GM10248 (cell line): ENCODE results near the gene KCNK5.

Experiments
- CTCF ChIA-PET: fragments of 300-600 bp; sonication (Branson Sonifier 250); formaldehyde crosslinking; extraction: SDS; loops from one replicate; lab custom pipeline; 2021; ENCODE audit warnings: antibody characterized with exemption; lab: Yijun Ruan, JAX
- POLR2A ChIA-PET: fragments of 350-650 bp; sonication (Branson Sonifier 250); formaldehyde crosslinking; extraction: SDS; loops from one replicate; lab custom pipeline; 2020; ENCODE audit warnings: antibody characterized with exemption; lab: Yijun Ruan, JAX
- DNase-seq: peaks from one replicate; pipeline ENCODE4 v3.0.0; 2012; ENCODE audit errors: extremely low spot score
- TF ChIP-seq, protein P1 (sequence below): IDR thresholded peaks from 2 replicates; pipeline ENCODE4 v1.5.1; 2012; ENCODE audit warnings: mild to moderate bottlenecking, low read depth; ENCODE audit errors: extremely low read depth, missing control alignments, control extremely low read depth

KCNK5 gene

DNA sequence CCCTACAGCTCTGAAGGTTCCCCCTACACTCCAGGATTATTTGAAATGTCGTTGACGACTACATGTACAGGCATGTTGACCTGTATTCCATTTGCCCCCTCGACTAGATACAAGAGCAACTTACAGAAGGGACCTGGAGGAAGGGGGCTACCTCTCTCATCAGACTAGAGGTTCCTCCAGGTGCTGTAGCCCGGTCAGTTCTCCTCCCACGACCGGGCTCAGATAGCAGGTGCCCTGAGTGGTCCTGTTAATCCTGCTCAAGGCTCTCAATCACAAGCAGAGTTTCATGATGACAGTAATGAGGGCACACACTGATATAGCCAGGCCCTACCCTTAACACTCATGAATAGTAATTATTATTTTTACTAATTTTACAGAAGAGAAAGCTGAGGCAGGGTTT lies 36.5 kb downstream of the KCNK5 start:
- TF ChIP-seq, protein P1, sequence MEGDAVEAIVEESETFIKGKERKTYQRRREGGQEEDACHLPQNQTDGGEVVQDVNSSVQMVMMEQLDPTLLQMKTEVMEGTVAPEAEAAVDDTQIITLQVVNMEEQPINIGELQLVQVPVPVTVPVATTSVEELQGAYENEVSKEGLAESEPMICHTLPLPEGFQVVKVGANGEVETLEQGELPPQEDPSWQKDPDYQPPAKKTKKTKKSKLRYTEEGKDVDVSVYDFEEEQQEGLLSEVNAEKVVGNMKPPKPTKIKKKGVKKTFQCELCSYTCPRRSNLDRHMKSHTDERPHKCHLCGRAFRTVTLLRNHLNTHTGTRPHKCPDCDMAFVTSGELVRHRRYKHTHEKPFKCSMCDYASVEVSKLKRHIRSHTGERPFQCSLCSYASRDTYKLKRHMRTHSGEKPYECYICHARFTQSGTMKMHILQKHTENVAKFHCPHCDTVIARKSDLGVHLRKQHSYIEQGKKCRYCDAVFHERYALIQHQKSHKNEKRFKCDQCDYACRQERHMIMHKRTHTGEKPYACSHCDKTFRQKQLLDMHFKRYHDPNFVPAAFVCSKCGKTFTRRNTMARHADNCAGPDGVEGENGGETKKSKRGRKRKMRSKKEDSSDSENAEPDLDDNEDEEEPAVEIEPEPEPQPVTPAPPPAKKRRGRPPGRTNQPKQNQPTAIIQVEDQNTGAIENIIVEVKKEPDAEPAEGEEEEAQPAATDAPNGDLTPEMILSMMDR, result no peak
- CTCF ChIA-PET, result interaction anchor here (1.5 to 2.8 kb wide), 2 partner anchors 10 to 23 kb away, joined by 3 to 9 read pairs; no protein-coding TSS in a partner anchor
- DNase-seq, result no peak
- POLR2A ChIA-PET, result no interaction called here

DNA sequence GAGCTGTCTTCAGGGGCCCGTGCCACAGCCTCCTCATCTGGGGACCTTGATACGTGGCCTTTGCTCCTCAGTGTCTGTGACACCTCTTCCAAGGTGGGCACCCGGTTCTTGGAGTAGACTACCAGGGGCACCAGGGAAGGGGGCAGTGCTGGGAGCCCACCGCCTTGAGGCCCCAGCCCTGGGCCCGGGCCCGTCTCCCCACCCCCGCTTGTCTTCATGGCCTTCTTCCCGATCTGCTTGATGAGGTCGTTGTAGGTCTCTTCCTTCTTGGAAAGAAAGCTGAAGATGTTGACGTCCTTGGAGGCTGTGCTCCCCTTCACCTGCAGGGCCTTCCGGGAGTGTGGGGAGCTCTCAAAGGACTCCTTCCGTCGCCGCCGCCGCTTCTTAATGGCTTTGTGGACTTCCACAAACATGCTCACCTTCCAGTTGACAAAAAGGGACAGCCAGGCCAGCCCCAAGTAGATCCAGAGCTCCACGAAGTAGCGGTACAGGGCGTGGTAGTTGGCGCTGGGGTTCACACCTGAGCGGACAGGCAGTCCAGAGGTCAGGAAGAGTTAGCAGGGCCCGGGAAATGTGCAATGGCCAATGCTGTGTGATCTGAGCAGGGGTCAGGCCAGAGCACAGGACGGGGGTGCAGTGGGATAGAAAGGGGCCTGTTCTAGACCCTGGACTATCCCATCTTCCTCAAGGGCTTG lies 37.9 kb downstream of the KCNK5 start:
- POLR2A ChIA-PET, result no interaction called here
- DNase-seq, result no peak
- TF ChIP-seq, protein P1, result no peak
- CTCF ChIA-PET, result interaction anchor here (1.1 to 2.8 kb wide), 7 partner anchors 9 to 118 kb away, joined by 3 to 15 read pairs (median 9); no protein-coding TSS in a partner anchor

DNA sequence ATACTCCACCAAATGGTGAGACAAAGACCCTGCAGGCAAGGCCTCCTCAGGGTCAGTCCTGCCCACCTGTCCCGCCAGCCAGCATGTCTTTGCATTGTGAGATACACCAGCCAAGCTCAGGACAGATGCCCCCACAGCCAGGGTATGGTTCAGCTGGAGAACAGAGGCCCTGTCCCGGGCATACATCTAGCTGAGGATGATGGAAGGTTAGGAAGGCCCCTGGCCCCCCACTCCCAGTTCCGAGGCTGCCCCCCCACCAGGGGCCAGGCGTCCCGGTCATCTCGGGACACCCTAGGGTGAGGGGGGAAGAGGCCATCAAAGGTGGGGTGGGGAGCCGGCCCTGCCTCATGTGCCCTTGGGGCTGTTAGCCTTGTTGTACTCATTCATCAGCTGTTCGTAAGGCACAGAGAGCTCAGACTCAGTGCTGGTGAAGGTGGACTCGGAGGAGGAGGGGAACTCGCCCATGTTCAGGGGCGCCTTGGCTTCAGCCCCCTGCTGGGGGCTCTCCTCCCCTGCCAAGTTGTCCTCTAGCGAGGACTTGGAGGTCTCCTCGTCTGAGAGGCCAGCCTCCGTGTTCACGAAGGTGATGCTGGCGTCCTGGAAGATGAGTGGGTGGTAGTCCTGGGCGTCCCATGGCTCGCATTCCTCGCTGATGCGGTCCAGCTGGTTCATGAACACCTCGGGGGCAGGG lies 38.6 kb downstream of the KCNK5 start:
- DNase-seq, result no peak
- CTCF ChIA-PET, result interaction anchor here (0.8 to 2.8 kb wide), 12 partner anchors 8 to 119 kb away, joined by 3 to 15 read pairs (median 5); no protein-coding TSS in a partner anchor
- POLR2A ChIA-PET, result no interaction called here
- TF ChIP-seq, protein P1, result no peak

DNA sequence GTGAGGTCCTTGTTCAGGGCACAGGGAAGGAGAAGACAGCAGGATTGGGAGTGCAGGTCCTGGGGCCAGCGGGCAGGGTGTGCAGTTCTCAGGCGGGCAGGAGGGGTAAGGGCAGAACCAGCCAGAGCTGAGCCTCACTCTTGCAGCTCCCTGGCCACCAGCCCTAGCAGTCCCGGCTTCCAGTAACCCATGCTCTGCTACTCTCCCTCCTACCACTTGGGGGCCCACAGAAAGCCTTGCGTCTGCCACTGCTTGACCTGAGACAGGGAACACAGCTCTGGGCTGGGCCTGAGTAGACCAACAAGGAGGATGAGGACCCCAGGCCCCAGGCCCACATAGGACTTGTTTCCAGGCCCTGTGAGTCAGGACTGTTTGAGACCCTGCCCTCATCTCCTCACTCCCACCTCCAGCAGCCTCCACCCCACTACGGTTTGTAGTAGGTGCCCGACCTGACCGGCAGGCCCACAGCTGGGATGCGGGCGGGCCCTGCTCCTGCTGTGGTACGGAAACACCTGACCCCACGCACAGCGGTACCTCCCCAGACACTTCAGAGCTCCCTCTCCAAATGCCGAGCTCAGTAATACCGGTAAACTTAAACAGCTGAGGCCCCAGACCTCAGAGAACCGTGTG lies 39.2 kb downstream of the KCNK5 start:
- DNase-seq, result peak; percentile 63
- CTCF ChIA-PET, result interaction anchor here (0.8 to 2.7 kb wide), 12 partner anchors 8 to 129 kb away, joined by 3 to 15 read pairs (median 4); no protein-coding TSS in a partner anchor
- TF ChIP-seq, protein P1, result peak; percentile 51
- POLR2A ChIA-PET, result no interaction called here

DNA sequence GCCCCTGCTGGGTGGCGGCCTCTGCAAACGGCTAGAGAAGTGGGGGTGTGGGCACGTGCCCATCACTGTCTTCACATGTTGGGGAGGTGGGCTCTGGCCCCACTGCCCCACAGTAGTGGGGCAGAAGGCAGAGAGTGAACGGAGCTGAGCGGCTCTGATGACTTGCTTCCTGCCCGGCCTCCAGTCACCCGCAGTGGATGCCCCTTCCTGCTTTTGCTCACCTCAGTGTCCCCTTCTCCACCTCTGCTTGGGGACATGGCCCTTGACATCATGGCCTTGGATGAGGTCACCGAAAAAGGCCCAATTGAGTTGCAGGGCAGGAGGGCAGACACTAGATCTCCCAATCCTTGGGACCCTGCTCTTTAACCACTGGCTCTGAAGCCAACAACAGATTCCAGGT lies 40.1 kb downstream of the KCNK5 start:
- TF ChIP-seq, protein P1, result no peak
- ChIA-PET POLR2A (no interaction called here), CTCF (interaction anchor here (1.0 to 2.7 kb wide), 4 partner anchors 23 to 128 kb away, joined by 3 to 15 read pairs (median 7); no protein-coding TSS in a partner anchor)

DNA sequence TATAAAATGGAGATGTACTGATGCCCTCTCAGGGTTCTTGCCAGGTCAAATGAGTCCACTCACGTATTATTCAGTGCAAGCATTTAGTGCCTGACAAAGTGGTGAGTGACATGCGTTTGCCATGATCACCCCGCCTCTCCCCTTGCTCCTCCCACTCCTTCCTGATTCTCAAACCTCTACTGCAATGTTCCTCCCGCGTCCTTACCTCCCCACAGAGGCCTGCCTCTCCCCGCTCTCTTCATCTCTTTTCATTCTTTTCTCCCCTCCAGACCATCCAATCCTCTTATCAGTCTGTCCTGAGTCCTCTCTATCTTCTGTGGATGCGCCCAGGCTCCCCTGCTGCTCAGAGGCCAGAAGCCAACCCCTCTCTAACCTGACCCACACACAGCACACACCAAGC lies 40.7 kb downstream of the KCNK5 start:
- CTCF ChIA-PET, result interaction anchor here (1.1 to 1.7 kb wide), 2 partner anchors 22 to 29 kb away, joined by 3 to 5 read pairs; no protein-coding TSS in a partner anchor
- DNase-seq, result no peak
- POLR2A ChIA-PET, result no interaction called here
- TF ChIP-seq, protein P1, result no peak

More for the DNA sequence above, 40.1 kb downstream of the KCNK5 start:
- DNase-seq, result no peak
